WERI-Rb-1 (cell line): Measurements from ENCODE around the gene DCTN1.

Experiments
- DNase-seq: peaks from one replicate; pipeline ENCODE4 v3.0.0-alpha.2; 2020
- H3K27ac ChIP-seq: fragments of 250-450 bp; sonication (Bioruptor Pico); 2 replicates; pipeline ENCODE4 v1.5.1; 2020; ENCODE audit warnings: mild to moderate bottlenecking, moderate library complexity
- H3K27me3 ChIP-seq: fragments of 250-450 bp; sonication (Bioruptor Pico); 2 replicates; pipeline ENCODE4 v1.5.1; 2021; ENCODE audit warnings: mild to moderate bottlenecking, low read depth, moderate library complexity; ENCODE audit not compliant: insufficient read depth, severe bottlenecking
- H3K36me3 ChIP-seq: fragments of 250-450 bp; sonication (Bioruptor Pico); 2 replicates; pipeline ENCODE4 v1.5.1; 2020; ENCODE audit warnings: mild to moderate bottlenecking, moderate library complexity
- H3K4me3 ChIP-seq: 2 replicates; pipeline ENCODE4 v1.5.1; 2011; ENCODE audit warnings: low read depth, mild to moderate bottlenecking, control low read depth, low read length
- H3K9me3 ChIP-seq: fragments of 250-450 bp; sonication (Bioruptor Pico); 2 replicates; pipeline ENCODE4 v1.5.1; 2021; ENCODE audit warnings: mild to moderate bottlenecking, moderate library complexity; ENCODE audit not compliant: severe bottlenecking
- TF ChIP-seq, protein P1 (sequence below): IDR thresholded peaks from 2 replicates; pipeline ENCODE4 v1.5.1; 2011; ENCODE audit warnings: low read depth, mild to moderate bottlenecking, control low read depth, inconsistent platforms, low read length

Gene DCTN1

DNA sequence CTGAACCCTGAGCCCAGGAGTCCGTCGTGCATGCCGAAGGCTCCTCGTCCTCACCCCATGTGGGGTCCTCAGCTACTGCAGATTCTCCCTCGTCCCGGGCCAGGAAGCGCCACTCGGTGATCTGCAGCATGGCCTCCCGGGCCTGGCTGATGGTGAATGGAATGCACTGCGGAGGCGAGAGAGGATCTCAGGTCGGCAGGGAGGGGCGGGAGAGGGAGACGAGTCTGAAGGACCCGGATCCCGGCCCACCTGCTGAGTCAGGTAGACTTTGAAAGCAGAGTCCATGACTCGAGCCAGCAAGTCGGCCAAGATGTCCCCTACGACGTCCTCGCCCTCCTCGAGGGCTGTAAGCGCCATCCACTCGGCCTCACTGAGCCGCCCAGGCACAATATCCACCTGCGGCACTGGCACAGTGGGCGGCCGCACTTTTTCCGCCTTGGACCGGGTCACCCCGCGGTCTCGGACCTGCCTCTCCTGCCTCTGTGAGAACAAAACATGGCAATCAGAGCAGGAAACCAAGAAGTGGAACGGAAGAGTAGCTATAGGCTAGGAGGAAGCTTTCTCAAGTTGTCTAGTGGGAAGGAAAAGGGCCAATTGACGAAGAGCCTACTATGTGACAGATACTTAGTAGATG is 35.8 kb upstream of the DCTN1 start:
- Histone ChIP-seq H3K36me3 (no peaks in the 10 kb centered on the region), H3K9me3 (no peaks in the 10 kb centered on the region), H3K27ac (no peak overlapping the region), H3K27me3 (no peaks in the 10 kb centered on the region), H3K4me3 (no peak overlapping the region)
- TF ChIP-seq, protein P1, sequence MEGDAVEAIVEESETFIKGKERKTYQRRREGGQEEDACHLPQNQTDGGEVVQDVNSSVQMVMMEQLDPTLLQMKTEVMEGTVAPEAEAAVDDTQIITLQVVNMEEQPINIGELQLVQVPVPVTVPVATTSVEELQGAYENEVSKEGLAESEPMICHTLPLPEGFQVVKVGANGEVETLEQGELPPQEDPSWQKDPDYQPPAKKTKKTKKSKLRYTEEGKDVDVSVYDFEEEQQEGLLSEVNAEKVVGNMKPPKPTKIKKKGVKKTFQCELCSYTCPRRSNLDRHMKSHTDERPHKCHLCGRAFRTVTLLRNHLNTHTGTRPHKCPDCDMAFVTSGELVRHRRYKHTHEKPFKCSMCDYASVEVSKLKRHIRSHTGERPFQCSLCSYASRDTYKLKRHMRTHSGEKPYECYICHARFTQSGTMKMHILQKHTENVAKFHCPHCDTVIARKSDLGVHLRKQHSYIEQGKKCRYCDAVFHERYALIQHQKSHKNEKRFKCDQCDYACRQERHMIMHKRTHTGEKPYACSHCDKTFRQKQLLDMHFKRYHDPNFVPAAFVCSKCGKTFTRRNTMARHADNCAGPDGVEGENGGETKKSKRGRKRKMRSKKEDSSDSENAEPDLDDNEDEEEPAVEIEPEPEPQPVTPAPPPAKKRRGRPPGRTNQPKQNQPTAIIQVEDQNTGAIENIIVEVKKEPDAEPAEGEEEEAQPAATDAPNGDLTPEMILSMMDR: no peak
- no peak for DNase-seq

DNA sequence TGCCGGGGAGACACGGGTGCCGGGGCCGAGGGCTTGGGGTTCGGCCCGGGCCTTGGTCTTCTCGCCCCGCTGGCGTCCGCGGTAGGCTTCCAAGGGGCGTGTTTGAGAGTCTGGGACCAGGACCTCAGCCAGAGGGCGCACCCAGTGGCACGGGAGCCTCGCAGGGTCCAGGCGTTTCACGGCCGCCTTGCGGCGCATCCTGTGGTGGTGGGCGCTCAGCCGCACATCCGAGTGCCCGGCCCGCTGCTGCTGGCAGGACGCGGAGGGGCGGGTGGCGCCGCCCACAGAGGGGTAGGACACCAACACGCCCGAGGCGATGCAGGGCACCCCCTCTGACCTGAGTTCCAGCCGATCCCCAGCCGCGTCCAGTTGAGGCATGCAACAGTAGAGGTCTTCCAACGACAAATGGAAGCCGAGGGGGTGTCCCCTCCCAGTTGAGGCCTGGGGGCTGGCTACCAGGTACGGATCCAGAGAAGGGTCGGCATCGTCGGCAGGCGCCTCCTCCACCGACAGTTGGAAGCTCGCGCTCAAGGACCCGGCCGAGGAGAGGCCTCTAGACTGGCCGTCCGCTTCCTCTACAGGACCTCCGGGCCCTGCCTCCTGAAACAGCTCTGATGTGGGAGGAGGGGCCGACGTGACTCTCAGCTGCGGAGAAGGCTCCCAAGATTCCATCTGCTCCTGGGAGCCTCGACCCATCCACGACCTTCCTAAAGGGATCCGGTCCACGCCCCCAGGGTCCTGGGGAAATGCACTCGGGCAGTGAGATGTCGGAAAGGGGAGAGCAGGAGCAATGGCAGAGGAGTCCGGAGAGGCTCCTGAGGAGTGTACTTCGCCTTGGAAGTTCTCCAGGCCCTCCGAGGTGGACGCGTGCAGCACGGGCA is 35.0 kb upstream of the DCTN1 start:
- Histone ChIP-seq H3K27me3 (no peaks in the 10 kb centered on the region), H3K27ac (no peak overlapping the region), H3K36me3 (no peaks in the 10 kb centered on the region), H3K9me3 (no peaks in the 10 kb centered on the region), H3K4me3 (no peak overlapping the region)
- TF ChIP-seq, protein P1: no peak
- DNase-seq: no peak

DNA sequence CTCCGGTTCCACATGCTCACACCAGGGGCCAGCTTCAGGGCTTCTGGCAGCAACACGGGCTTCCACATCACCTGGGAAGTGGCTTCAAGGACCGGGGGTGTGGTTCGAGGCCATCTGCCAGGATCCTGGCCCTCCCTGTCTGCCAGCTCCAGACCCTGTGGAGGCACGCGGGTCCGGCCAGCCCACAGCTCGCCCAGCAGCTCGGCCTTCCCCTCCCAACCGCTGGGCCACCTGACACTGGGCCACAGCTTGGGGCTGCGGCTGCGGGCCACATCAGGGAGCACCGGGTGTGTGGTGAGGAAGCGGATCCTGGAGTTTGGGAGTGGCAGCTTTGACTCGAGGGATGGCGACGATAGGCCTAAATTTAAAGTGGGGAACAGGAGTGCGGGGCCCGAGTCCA is 34.3 kb upstream of the DCTN1 start:
- Histone ChIP-seq H3K27ac (no peak overlapping the region), H3K4me3 (no peak overlapping the region), H3K9me3 (no peaks in the 10 kb centered on the region), H3K36me3 (no peaks in the 10 kb centered on the region), H3K27me3 (no peaks in the 10 kb centered on the region)
- DNase-seq: no peak
- TF ChIP-seq, protein P1: no peak

DNA sequence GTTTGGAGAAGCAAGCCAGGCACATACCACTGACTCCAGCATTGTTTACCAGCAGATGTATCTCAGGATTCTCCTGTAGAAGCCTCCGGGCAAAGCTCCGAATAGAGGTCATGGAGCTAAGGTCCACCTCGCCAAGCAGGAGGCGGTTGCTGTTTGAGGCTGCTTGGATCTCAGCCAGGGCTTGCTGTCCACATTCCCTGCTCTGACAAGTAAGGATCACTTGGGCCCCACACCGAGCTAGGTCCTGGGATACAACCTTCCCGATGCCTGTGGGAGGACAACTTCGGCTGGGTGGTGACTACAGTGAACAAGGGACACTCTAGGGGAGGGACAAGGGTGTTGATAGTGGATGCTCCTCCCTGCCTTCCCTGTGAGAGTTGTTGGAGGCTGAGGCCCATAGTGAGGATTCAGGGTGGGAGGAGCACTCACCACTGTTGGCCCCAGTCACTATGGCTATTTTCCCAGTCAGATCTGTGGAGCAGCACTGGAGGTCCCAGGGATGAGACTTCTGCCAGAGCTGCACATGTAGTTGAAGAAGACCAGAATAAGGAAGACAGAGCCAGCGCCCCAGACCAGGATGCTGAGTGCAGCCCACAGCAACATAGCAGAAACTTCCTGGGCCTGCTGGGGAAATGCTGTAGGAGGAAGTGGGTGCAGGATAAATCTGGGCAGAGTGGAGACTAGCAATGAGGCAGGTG is 33.0 kb upstream of the DCTN1 start:
- no peak for DNase-seq

DNA sequence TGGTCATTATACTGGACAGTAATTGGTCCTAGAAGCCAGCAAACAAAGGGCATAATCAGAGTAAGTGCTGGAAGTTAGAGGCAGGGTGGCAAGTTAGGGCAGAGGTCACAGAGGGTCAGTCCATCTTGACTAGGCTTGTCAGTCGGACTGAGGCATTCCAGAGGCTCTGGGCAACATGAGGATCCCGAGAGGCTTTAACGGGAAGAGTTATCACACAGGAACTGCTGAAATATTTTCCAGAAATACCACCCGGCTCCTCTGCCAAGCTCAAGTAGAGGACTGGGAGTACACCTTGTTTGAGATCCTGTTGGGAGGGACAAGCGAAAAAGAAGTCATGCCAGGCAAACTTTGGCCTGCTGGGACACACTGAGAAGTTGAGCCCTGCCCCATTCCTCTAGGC is 27.6 kb upstream of the DCTN1 start:
- Histone ChIP-seq H3K27ac (no peak overlapping the region), H3K4me3 (no peak overlapping the region), H3K27me3 (no peaks in the 10 kb centered on the region), H3K9me3 (no peaks in the 10 kb centered on the region), H3K36me3 (no peaks in the 10 kb centered on the region)
- TF ChIP-seq, protein P1: no peak
- no peak for DNase-seq

More for the DNA sequence above, 33.0 kb upstream of the DCTN1 start:
- Histone ChIP-seq H3K36me3 (no peaks in the 10 kb centered on the region), H3K9me3 (no peaks in the 10 kb centered on the region), H3K27ac (no peak overlapping the region), H3K27me3 (no peaks in the 10 kb centered on the region), H3K4me3 (no peak overlapping the region)
- TF ChIP-seq, protein P1: no peak
